Neuronal stem cell (in vitro differentiated cells): ENCODE data around the gene AKAP12.

Experiments used
- DNase-seq: peaks from one replicate; pipeline ENCODE4 v3.0.0-alpha.2; 2013; ENCODE audit warnings: low spot score
- H2AFZ ChIP-seq: one replicate; pipeline ENCODE4 v1.6.1; 2013; ENCODE audit warnings: mild to moderate bottlenecking, low read length, inconsistent platforms
- H2AK5ac ChIP-seq: 2 replicates; pipeline ENCODE4 v1.6.1; 2013; ENCODE audit warnings: low read depth, mild to moderate bottlenecking, inconsistent platforms, low read length, moderate library complexity, mixed read lengths
- H2BK120ac ChIP-seq: 2 replicates; pipeline ENCODE4 v1.6.1; 2013; ENCODE audit warnings: low read depth, mild to moderate bottlenecking, inconsistent platforms, low read length, moderate library complexity, mixed read lengths
- H2BK12ac ChIP-seq: one replicate; pipeline ENCODE4 v1.6.1; 2013; ENCODE audit warnings: low read length, inconsistent platforms
- H2BK15ac ChIP-seq: 2 replicates; pipeline ENCODE4 v1.6.1; 2013; ENCODE audit warnings: mild to moderate bottlenecking, low read length, inconsistent platforms, mixed read lengths
- H2BK5ac ChIP-seq: one replicate; pipeline ENCODE4 v1.6.1; 2013; ENCODE audit warnings: inconsistent platforms, mild to moderate bottlenecking, low read length, moderate library complexity
- H3K14ac ChIP-seq: one replicate; pipeline ENCODE4 v1.6.1; 2013; ENCODE audit warnings: low read length, inconsistent platforms
- H3K18ac ChIP-seq: 2 replicates; pipeline ENCODE4 v1.6.1; 2013; ENCODE audit warnings: low read length, inconsistent platforms
- H3K23ac ChIP-seq: 2 replicates; pipeline ENCODE4 v1.6.1; 2013; ENCODE audit warnings: low read depth, mild to moderate bottlenecking, mixed read lengths, low read length, inconsistent platforms; ENCODE audit not compliant: poor library complexity
- H3K27ac ChIP-seq: replicated peaks from 3 replicates; pipeline ENCODE4 v1.5.1; 2013; ENCODE audit warnings: low read length, inconsistent platforms
- H3K27me3 ChIP-seq, 3 experiments: 2 replicates each; pipeline ENCODE4 v1.6.1; 2013; ENCODE audit warnings: low read length in 3 of 3, mild to moderate bottlenecking in 2 of 3, inconsistent platforms in 1 of 3, low read depth in 1 of 3, mixed read lengths in 1 of 3, moderate library complexity in 1 of 3; ENCODE audit not compliant: control insufficient read depth in 3 of 3, insufficient read depth in 3 of 3
- H3K36me3 ChIP-seq, 2 donors: replicated peaks in 1 of 2; 2 replicates each; pipeline ENCODE4 v1.6.1; 2013; ENCODE audit warnings: low read length in 2 of 2; ENCODE audit not compliant: control insufficient read depth in 2 of 2, insufficient read depth in 2 of 2
- H3K4ac ChIP-seq: 2 replicates; pipeline ENCODE4 v1.6.1; 2013; ENCODE audit warnings: inconsistent platforms, mild to moderate bottlenecking, low read length, moderate library complexity
- H3K4me1 ChIP-seq, 2 donors: 1 replicate in 1 of 2; 2 replicates in 1 of 2; pipeline ENCODE4 v1.6.1; 2013; ENCODE audit warnings: low read length in 2 of 2, low read depth in 1 of 2; ENCODE audit not compliant: control insufficient read depth in 2 of 2, insufficient read depth in 1 of 2
- H3K4me2 ChIP-seq: one replicate; pipeline ENCODE4 v1.6.1; 2013; ENCODE audit warnings: mild to moderate bottlenecking, low read length, inconsistent platforms; ENCODE audit not compliant: insufficient read depth, poor library complexity, severe bottlenecking
- H3K4me3 ChIP-seq, 2 donors: 2 replicates each; pipeline ENCODE4 v1.5.1; 2013; ENCODE audit warnings: low read length in 2 of 2, mild to moderate bottlenecking in 2 of 2, inconsistent platforms in 1 of 2, moderate library complexity in 1 of 2
- H3K79me1 ChIP-seq: one replicate; pipeline ENCODE4 v1.6.1; 2013; ENCODE audit warnings: low read depth, mild to moderate bottlenecking, inconsistent platforms, low read length, moderate library complexity
- H3K9ac ChIP-seq: one replicate; pipeline ENCODE4 v1.6.1; 2013; ENCODE audit warnings: mild to moderate bottlenecking, low read depth, low read length, inconsistent platforms; ENCODE audit not compliant: poor library complexity
- H3K9me3 ChIP-seq, 2 donors: replicated peaks in 1 of 2; 2 replicates each; pipeline versions ENCODE3 to v1.6.1; 2013; ENCODE audit warnings: low read length in 2 of 2, mild to moderate bottlenecking in 2 of 2, inconsistent platforms in 1 of 2, low read depth in 1 of 2, mixed read lengths in 1 of 2, moderate library complexity in 1 of 2; ENCODE audit not compliant: control insufficient read depth in 2 of 2, insufficient read depth in 1 of 2
- H4K8ac ChIP-seq: one replicate; pipeline ENCODE4 v1.6.1; 2013; ENCODE audit warnings: low read depth, mild to moderate bottlenecking, inconsistent platforms, low read length, moderate library complexity
- H4K91ac ChIP-seq: one replicate; pipeline ENCODE4 v1.6.1; 2013; ENCODE audit warnings: low read length, low read depth, mild to moderate bottlenecking, inconsistent platforms; ENCODE audit not compliant: poor library complexity
- WGBS, 2 donors: extraction: QIAGEN DNeasy Blood & Tissue Kit; methylation state at CpG; one replicate each; pipeline ENCODE4 v1.1.7; 2013; ENCODE audit warnings: missing lambda C conversion rate in 2 of 2, mixed read lengths in 1 of 2; ENCODE audit not compliant: insufficient read length in 2 of 2, insufficient replicate concordance in 1 of 2; ENCODE audit errors: extremely low coverage in 2 of 2; 5-methylcytosine and 5-hydroxymethylcytosine counted together

Gene AKAP12

DNA sequence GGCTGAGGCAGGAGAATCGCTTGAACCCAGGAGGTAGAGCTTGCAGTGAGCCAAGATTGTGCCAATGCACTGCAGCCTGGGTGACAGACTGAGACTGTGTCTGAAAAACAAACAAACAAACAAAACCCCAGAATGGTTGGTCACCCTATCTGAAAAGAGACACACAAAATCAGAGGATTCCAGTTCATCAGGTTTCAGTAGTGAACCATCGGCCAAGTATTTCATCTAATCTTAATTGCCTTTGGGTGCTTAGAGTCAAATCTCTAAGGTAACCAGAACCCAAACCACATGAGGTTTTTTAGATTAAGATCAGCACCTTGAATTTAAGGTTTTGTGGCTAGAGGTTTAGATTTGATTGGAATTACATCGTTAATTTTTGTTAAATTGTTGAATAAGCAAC is 159.9 kb downstream of the AKAP12 start:
- H3K9ac ChIP-seq = no peak overlapping the region
- no peak overlapping the region for H3K4ac ChIP-seq
- H4K91ac ChIP-seq = no peak overlapping the region
- H3K79me1 ChIP-seq = peaks cover 2% of the 10 kb centered on the region
- H2BK12ac ChIP-seq = no peak overlapping the region
- H3K4me1 ChIP-seq = peaks cover 0 to 2% of the 10 kb centered on the region in 2 donors
- no peak overlapping the region for H4K8ac ChIP-seq
- no peak overlapping the region for H3K4me3 ChIP-seq
- H3K9me3 ChIP-seq = no peaks in the 10 kb centered on the region
- H2BK15ac ChIP-seq = no peak overlapping the region
- H3K36me3 ChIP-seq = peaks cover 2 to 86% of the 10 kb centered on the region in 2 donors
- H2AK5ac ChIP-seq = no peak overlapping the region
- H3K27me3 ChIP-seq = no peaks in the 10 kb centered on the region
- no CpG with 5 or more reads among the region's 3 CpGs for WGBS, 2 donors
- H3K23ac ChIP-seq = no peak overlapping the region
- no peak overlapping the region for H3K4me2 ChIP-seq
- no peak overlapping the region for H3K14ac ChIP-seq
- no peak overlapping the region for H2BK5ac ChIP-seq
- H3K18ac ChIP-seq = no peak overlapping the region
- DNase-seq = no peak
- H3K27ac ChIP-seq = no peak overlapping the region
- no peak overlapping the region for H2AFZ ChIP-seq
- H2BK120ac ChIP-seq = no peak overlapping the region

DNA sequence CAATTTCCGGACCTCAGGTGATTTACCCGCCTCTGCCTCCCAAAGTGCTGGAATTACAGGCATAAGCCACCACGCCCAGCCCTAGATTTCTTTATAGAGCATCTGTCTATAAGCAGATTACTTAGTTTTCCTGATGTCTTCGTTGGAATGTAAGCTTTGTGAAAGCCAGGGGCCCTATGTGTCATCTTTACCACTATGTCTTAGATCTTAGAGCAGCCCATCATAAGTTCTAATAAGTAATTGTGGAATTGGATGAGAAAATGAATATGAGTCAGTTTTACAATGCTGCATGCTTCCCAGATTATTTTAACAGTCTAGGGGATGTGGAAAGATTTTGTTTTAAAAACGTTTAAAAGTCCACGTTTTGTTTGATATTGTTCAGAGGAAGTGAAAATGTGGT is 160.7 kb downstream of the AKAP12 start:
- Histone ChIP-seq H2BK15ac (no peak overlapping the region), H3K27ac (no peak overlapping the region), H3K14ac (no peak overlapping the region), H2AFZ (no peak overlapping the region), H2BK12ac (no peak overlapping the region), H2AK5ac (no peak overlapping the region), H2BK5ac (no peak overlapping the region), H3K27me3 (no peaks in the 10 kb centered on the region), H3K9ac (no peak overlapping the region), H2BK120ac (no peak overlapping the region), H3K9me3 (no peaks in the 10 kb centered on the region), H4K91ac (no peak overlapping the region), H3K4me3 (no peak overlapping the region), H3K36me3 (peaks cover under 1 to 86% of the 10 kb centered on the region in 2 donors), H3K4ac (no peak overlapping the region), H3K4me1 (peaks cover 0 to under 1% of the 10 kb centered on the region in 2 donors), H3K18ac (no peak overlapping the region), H3K4me2 (no peak overlapping the region), H4K8ac (no peak overlapping the region), H3K23ac (no peak overlapping the region), H3K79me1 (peaks cover 2% of the 10 kb centered on the region)
- 100% methylated on average over 1 of the region's 6 CpGs; no CpG with 5 or more reads in 1 of the 2 donors for WGBS, 2 donors
- no peak for DNase-seq

DNA sequence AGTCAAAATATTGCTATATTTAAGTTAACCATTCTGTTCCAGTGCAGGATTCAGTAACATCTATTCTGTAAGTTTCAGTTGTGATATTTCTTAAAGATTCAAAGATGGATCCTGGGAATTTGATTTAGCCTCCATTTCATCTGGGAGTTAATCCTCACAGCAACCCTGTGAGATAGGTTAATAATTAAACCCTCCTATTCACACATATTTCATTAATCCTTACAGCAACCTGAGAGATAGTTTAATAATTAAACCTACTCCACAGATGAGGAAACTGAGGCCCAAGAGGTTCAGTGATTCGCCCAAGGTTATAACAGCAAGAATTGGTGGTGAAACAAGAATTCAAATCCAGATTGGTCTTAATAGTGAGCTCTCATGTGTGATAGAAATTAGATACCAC is 162.5 kb downstream of the AKAP12 start:
- no peak overlapping the region for H2BK120ac ChIP-seq
- no peak overlapping the region for H2BK12ac ChIP-seq
- DNase-seq = no peak
- H3K4me1 ChIP-seq = no peaks in the 10 kb centered on the region
- no peaks in the 10 kb centered on the region for H3K9me3 ChIP-seq
- H3K27me3 ChIP-seq = no peaks in the 10 kb centered on the region
- no peak overlapping the region for H4K91ac ChIP-seq
- no peaks in the 10 kb centered on the region for H3K79me1 ChIP-seq
- no CpG with 5 or more reads among the region's 1 CpG for whole genome bisulfite sequencing, 2 donors
- no peak overlapping the region for H3K14ac ChIP-seq
- H3K27ac ChIP-seq = no peak overlapping the region
- no peak overlapping the region for H3K4me2 ChIP-seq
- no peak overlapping the region for H3K4me3 ChIP-seq
- no peak overlapping the region for H2AFZ ChIP-seq
- no peak overlapping the region for H2AK5ac ChIP-seq
- H4K8ac ChIP-seq = no peak overlapping the region
- no peak overlapping the region for H3K18ac ChIP-seq
- no peak overlapping the region for H2BK5ac ChIP-seq
- no peak overlapping the region for H3K23ac ChIP-seq
- H3K36me3 ChIP-seq = peaks cover 1 to 90% of the 10 kb centered on the region in 2 donors
- no peak overlapping the region for H3K9ac ChIP-seq
- no peak overlapping the region for H2BK15ac ChIP-seq
- H3K4ac ChIP-seq = no peak overlapping the region

DNA sequence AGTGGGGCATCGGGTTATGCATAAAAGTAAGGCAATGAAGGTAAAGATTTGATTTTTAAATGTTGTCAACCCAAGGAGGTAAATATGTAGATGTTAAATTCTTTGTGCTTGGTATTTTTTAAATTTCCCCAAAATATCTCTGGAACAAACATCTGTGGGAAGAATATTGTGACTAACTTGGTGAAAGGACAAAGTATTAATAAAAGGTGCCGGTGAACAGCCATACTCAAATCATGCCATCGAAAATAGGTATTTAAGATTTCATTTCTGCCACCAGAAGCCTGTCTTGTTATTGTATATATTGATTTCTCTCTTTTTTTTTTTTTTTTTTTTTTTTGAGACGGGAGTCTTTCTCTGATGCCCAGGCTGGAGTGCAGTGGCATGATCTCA is 164.1 kb downstream of the AKAP12 start:
- Histone ChIP-seq H3K4ac (no peak overlapping the region), H3K14ac (no peak overlapping the region), H3K36me3 (peaks cover 4 to 90% of the 10 kb centered on the region in 2 donors), H3K23ac (no peak overlapping the region), H2AK5ac (no peak overlapping the region), H2BK5ac (no peak overlapping the region), H3K4me1 (no peaks in the 10 kb centered on the region), H3K4me3 (no peak overlapping the region), H2BK15ac (no peak overlapping the region), H2BK120ac (no peak overlapping the region), H3K79me1 (no peaks in the 10 kb centered on the region), H3K18ac (no peak overlapping the region), H3K9me3 (no peaks in the 10 kb centered on the region), H3K9ac (no peak overlapping the region), H3K27me3 (no peaks in the 10 kb centered on the region), H3K4me2 (no peak overlapping the region), H4K8ac (no peak overlapping the region), H3K27ac (no peak overlapping the region), H2AFZ (no peak overlapping the region), H2BK12ac (no peak overlapping the region), H4K91ac (no peak overlapping the region)
- no peak for DNase-seq
- 100% methylated on average over 1 of the region's 4 CpGs; no CpG with 5 or more reads in 1 of the 2 donors for WGBS, 2 donors
